Esophagus mucosa (tissue), 1 donor: ENCODE results near the gene RAB14. TPM values are rescaled to one million over a fixed set of nuclear protein-coding genes. Genes with fewer than 3 reads are reported as not detected.

Experiments used
- ATAC-seq: fragments of 200-7000 bp; cut with Tn5 transposase; one replicate; pipeline ENCODE4 v1.9.1; 2020
- total RNA-seq: library from RNA; stranded (reverse); gene quantifications from one replicate; pipeline ENCODE4 v1.2.4, GENCODE V29; 2023
- donor health status: DM: yes; HTN: yes; CAD: no.

Gene RAB14
- total RNA-seq, 1 donor from 2014 or later: 87.2 TPM

- no peak for ATAC-seq
Measured at GRCh38 chr9:121218357-121219027, 16.8 kb upstream of the RAB14 start.

- no peak for ATAC-seq
Measured at GRCh38 chr9:121217609-121218292, 16.1 kb upstream of the RAB14 start.

GRCh38 chr9:121216271-121216805 lies 14.7 kb upstream of the RAB14 start:
- no peak for ATAC-seq

GRCh38 chr9:121214005-121214404 lies 12.3 kb upstream of the RAB14 start:
- no peak for ATAC-seq

- ATAC-seq: peak; percentile 98
Measured at GRCh38 chr9:121213136-121213806, 11.6 kb upstream of the RAB14 start.

- ATAC-seq: no peak
Measured at GRCh38 chr9:121210536-121210935, 8.9 kb upstream of the RAB14 start.

- peak; percentile 6 for ATAC-seq
Measured at GRCh38 chr9:121207371-121207940, 5.8 kb upstream of the RAB14 start.

- ATAC-seq: no peak
Measured at GRCh38 chr9:121206516-121207370, 5.1 kb upstream of the RAB14 start.

- no peak for ATAC-seq
Measured at GRCh38 chr9:121204611-121205010, 2.9 kb upstream of the RAB14 start.

- ATAC-seq: no peak
Measured at GRCh38 chr9:121204121-121204520, 2.5 kb upstream of the RAB14 start.

- ATAC-seq: peak; percentile 66
Measured at GRCh38 chr9:121201045-121201737, 478 bp downstream of the RAB14 start.

- ATAC-seq: no peak
Measured at GRCh38 chr9:121200356-121200755, 1.3 kb downstream of the RAB14 start.

GRCh38 chr9:121199921-121200320 lies 1.7 kb downstream of the RAB14 start:
- ATAC-seq: no peak

- no peak for ATAC-seq
Measured at GRCh38 chr9:121198512-121199042, 3.1 kb downstream of the RAB14 start.

- ATAC-seq: no peak
Measured at GRCh38 chr9:121197132-121197531, 4.5 kb downstream of the RAB14 start.

GRCh38 chr9:121196389-121196788 lies 5.3 kb downstream of the RAB14 start:
- no peak for ATAC-seq

- peak; percentile 91 for ATAC-seq
Measured at GRCh38 chr9:121194730-121195129, 6.9 kb downstream of the RAB14 start.

- ATAC-seq: no peak
Measured at GRCh38 chr9:121192959-121193640, 8.6 kb downstream of the RAB14 start.

GRCh38 chr9:121192518-121192917 lies 9.2 kb downstream of the RAB14 start:
- no peak for ATAC-seq

- no peak for ATAC-seq
Measured at GRCh38 chr9:121191235-121191634, 10.4 kb downstream of the RAB14 start.

GRCh38 chr9:121189660-121190059 lies 12.0 kb downstream of the RAB14 start:
- ATAC-seq: no peak
